Liver (tissue), 9 donors: ENCODE measurements around the gene PAIP1. TPM values are rescaled to one million over a fixed set of nuclear protein-coding genes. Genes with fewer than 3 reads are reported as not detected.

Experiments
- DNase-seq: peaks from one replicate; pipeline ENCODE4 v3.0.0-alpha.2; 2017; ENCODE audit warnings: low spot score
- H3K27ac ChIP-seq, 2 donors: one replicate each; pipeline ENCODE4 v1.7.0; 2013; ENCODE audit warnings: inconsistent platforms in 2 of 2, low read length in 2 of 2, control low read depth in 1 of 2, low read depth in 1 of 2, mild to moderate bottlenecking in 1 of 2
- H3K27me3 ChIP-seq, 4 donors: one replicate each; pipeline versions ENCODE4 v1.6.1 to v1.7.0; 2013; ENCODE audit warnings: low read length in 3 of 4, inconsistent platforms in 1 of 4, mild to moderate bottlenecking in 1 of 4, moderate library complexity in 1 of 4; ENCODE audit not compliant: control insufficient read depth in 4 of 4, insufficient read depth in 4 of 4
- H3K36me3 ChIP-seq, 4 donors: one replicate each; pipeline versions ENCODE4 v1.6.1 to v1.7.0; 2013; ENCODE audit warnings: low read length in 3 of 4, mild to moderate bottlenecking in 3 of 4, low read depth in 1 of 4, moderate library complexity in 1 of 4; ENCODE audit not compliant: control insufficient read depth in 4 of 4, insufficient read depth in 3 of 4
- H3K4me1 ChIP-seq, 4 donors: one replicate each; pipeline versions ENCODE4 v1.6.1 to v1.7.0; 2013; ENCODE audit warnings: low read length in 3 of 4, mild to moderate bottlenecking in 3 of 4, moderate library complexity in 1 of 4; ENCODE audit not compliant: control insufficient read depth in 4 of 4, insufficient read depth in 4 of 4
- H3K4me3 ChIP-seq, 3 donors: one replicate each; pipeline versions ENCODE4 v1.6.1 to v1.7.0; 2013; ENCODE audit warnings: low read length in 3 of 3, control low read depth in 1 of 3, low read depth in 1 of 3, mild to moderate bottlenecking in 1 of 3
- H3K9ac ChIP-seq, 2 donors: one replicate each; pipeline ENCODE4 v1.7.0; 2013; ENCODE audit warnings: low read length in 2 of 2, mild to moderate bottlenecking in 2 of 2, moderate library complexity in 2 of 2, control low read depth in 1 of 2, low read depth in 1 of 2
- H3K9me3 ChIP-seq, 4 donors: one replicate each; pipeline versions ENCODE4 v1.6.1 to v1.7.0; 2013; ENCODE audit warnings: low read length in 3 of 4; ENCODE audit not compliant: control insufficient read depth in 4 of 4
- EGR1 ChIP-seq, 2 donors: IDR thresholded peaks; 2 replicates each; pipeline ENCODE4 v1.6.1; 2016 to 2018; ENCODE audit warnings: antibody characterized with exemption in 2 of 2, low read depth in 2 of 2
- GABPA ChIP-seq, 2 donors: IDR thresholded peaks in 1 of 2; conservative IDR thresholded peaks in 1 of 2; 2 replicates each; pipeline ENCODE4 v1.6.1; 2016; ENCODE audit warnings: antibody characterized with exemption in 2 of 2, mild to moderate bottlenecking in 1 of 2, moderate library complexity in 1 of 2
- HNF4A ChIP-seq, 2 donors: conservative IDR thresholded peaks; 2 replicates each; pipeline ENCODE4 v1.6.1; 2016; ENCODE audit warnings: antibody characterized with exemption in 2 of 2, mild to moderate bottlenecking in 2 of 2
- HNF4G ChIP-seq: IDR thresholded peaks from 2 replicates; pipeline ENCODE4 v1.6.1; 2016; ENCODE audit warnings: antibody characterized with exemption
- NR2F2 ChIP-seq: IDR thresholded peaks from 2 replicates; pipeline ENCODE4 v1.6.1; 2016; ENCODE audit warnings: antibody characterized with exemption
- RAD21 ChIP-seq, 2 donors: IDR thresholded peaks; 2 replicates each; pipeline ENCODE4 v1.6.1; 2016; ENCODE audit warnings: antibody characterized with exemption in 2 of 2, mild to moderate bottlenecking in 2 of 2
- RXRA ChIP-seq, 2 donors: IDR thresholded peaks; 2 replicates each; pipeline ENCODE4 v1.6.1; 2017 to 2018; ENCODE audit warnings: antibody characterized with exemption in 2 of 2, mild to moderate bottlenecking in 1 of 2
- TAF1 ChIP-seq: conservative IDR thresholded peaks from 2 replicates; pipeline ENCODE4 v1.6.1; 2016; ENCODE audit warnings: antibody characterized with exemption, mild to moderate bottlenecking
- WGBS: extraction: QIAGEN DNeasy Blood & Tissue Kit; methylation state at CpG from one replicate; pipeline ENCODE4 v1.1.7; 2013; 5-methylcytosine and 5-hydroxymethylcytosine counted together
- polyA plus RNA-seq, 2 donors: library from polyadenylated mRNA; stranded (reverse) in 1 of 2; unstranded in 1 of 2; fragments of 200-250 nt in 1 of 2; fragments of >200 nt in 1 of 2; fragmentation: Nextera tagmentation in 1 of 2; extraction: Ambion mirVana in 1 of 2; gene quantifications; one replicate each; pipeline versions ENCODE4 v1.2.1 to v1.2.3, GENCODE V29; 2013 to 2015
- total RNA-seq, 2 donors: library from RNA; depleted of rRNA; stranded (reverse); fragments of >200 nt; gene quantifications; one replicate each; pipeline ENCODE4 v1.2.3, GENCODE V29; 2014
- TF ChIP-seq, protein P1 (sequence below): IDR thresholded peaks from 2 replicates; pipeline ENCODE4 v1.6.1; 2016; ENCODE audit warnings: antibody characterized with exemption, mild to moderate bottlenecking
- TF ChIP-seq, protein P2 (sequence below): IDR thresholded peaks from 2 replicates; pipeline ENCODE4 v1.6.1; 2016; ENCODE audit warnings: antibody characterized with exemption
- donor health status: healthy.
- donor health status: healthy.
- donor health status: healthy.
- donor health status: healthy.
- donor health status: healthy.

PAIP1 gene
- total and polyA plus RNA-seq, 4 donors, result 27.0 to 50.8 (median 44.2) TPM

DNA sequence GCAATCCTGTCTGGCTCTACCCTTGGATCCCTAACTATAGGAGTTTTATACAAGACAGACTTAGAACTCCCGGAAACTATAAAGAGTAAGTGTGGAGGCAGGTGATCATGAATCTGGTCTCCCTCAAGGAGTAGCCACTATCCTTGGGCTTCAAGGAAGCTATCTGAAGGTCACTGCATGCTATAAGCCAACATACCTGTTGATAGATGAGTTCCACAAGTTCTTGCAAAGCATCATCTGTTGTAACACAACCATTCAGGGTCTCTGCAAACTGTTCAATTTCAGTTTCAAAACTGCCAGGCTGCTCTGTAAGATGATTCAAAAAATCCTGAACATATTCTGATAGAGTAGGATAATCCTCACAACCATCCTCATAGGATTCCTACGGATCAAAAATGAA, 9.3 kb downstream of the PAIP1 start:
- no peaks in the 10 kb centered on the region for H3K9me3 ChIP-seq
- no peak overlapping the region for H3K27ac ChIP-seq
- H3K36me3 ChIP-seq, result peaks cover 7 to 47% (median 39%) of the 10 kb centered on the region in 4 donors
- no peak for DNase-seq
- WGBS, result 97% methylated on average over 2 of the region's 2 CpGs
- no peak overlapping the region for H3K9ac ChIP-seq
- H3K4me3 ChIP-seq, result no peak overlapping the region
- H3K4me1 ChIP-seq, result peaks cover 0 to 3% (median 0%) of the 10 kb centered on the region in 4 donors
- H3K27me3 ChIP-seq, result no peaks in the 10 kb centered on the region
- TF ChIP-seq, protein P1, sequence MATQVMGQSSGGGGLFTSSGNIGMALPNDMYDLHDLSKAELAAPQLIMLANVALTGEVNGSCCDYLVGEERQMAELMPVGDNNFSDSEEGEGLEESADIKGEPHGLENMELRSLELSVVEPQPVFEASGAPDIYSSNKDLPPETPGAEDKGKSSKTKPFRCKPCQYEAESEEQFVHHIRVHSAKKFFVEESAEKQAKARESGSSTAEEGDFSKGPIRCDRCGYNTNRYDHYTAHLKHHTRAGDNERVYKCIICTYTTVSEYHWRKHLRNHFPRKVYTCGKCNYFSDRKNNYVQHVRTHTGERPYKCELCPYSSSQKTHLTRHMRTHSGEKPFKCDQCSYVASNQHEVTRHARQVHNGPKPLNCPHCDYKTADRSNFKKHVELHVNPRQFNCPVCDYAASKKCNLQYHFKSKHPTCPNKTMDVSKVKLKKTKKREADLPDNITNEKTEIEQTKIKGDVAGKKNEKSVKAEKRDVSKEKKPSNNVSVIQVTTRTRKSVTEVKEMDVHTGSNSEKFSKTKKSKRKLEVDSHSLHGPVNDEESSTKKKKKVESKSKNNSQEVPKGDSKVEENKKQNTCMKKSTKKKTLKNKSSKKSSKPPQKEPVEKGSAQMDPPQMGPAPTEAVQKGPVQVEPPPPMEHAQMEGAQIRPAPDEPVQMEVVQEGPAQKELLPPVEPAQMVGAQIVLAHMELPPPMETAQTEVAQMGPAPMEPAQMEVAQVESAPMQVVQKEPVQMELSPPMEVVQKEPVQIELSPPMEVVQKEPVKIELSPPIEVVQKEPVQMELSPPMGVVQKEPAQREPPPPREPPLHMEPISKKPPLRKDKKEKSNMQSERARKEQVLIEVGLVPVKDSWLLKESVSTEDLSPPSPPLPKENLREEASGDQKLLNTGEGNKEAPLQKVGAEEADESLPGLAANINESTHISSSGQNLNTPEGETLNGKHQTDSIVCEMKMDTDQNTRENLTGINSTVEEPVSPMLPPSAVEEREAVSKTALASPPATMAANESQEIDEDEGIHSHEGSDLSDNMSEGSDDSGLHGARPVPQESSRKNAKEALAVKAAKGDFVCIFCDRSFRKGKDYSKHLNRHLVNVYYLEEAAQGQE, result no peak
- no peak for TF ChIP-seq HNF4G

DNA sequence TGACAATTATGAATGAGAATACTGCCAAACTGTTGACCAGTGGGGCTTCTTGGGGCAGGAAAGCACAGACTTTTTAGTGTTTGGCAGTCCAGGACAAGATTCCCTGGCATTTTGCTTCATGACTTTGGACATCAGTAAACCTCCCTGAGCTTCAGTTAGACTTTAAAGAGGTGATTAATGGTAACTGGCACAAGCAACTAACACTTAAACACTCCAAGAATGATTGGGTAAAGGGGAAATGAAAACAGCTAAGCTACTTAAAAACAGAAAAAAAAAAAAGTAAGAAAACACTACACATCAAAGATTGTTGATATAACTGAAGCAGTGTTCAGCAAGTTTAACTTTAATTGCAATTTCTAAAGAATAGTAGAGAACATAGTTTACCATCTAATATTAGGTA, 13.4 kb downstream of the PAIP1 start:
- Histone ChIP-seq H3K36me3 (peaks cover 7 to 59% (median 44%) of the 10 kb centered on the region in 4 donors), H3K4me3 (no peak overlapping the region), H3K9me3 (no peaks in the 10 kb centered on the region), H3K27ac (no peak overlapping the region), H3K27me3 (no peaks in the 10 kb centered on the region), H3K9ac (no peak overlapping the region), H3K4me1 (no peaks in the 10 kb centered on the region)
- TF ChIP-seq, protein P2, sequence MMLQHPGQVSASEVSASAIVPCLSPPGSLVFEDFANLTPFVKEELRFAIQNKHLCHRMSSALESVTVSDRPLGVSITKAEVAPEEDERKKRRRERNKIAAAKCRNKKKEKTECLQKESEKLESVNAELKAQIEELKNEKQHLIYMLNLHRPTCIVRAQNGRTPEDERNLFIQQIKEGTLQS, result no peak
- TF ChIP-seq NR2F2 (no peak), GABPA (IDR thresholded peaks at IDR 0.05 in 1 of 2, conservative IDR thresholded peaks at IDR 0.05 in 1 of 2) (no peak), RXRA (IDR thresholded peaks at IDR 0.05) (no peak)
- no peak for DNase-seq

DNA sequence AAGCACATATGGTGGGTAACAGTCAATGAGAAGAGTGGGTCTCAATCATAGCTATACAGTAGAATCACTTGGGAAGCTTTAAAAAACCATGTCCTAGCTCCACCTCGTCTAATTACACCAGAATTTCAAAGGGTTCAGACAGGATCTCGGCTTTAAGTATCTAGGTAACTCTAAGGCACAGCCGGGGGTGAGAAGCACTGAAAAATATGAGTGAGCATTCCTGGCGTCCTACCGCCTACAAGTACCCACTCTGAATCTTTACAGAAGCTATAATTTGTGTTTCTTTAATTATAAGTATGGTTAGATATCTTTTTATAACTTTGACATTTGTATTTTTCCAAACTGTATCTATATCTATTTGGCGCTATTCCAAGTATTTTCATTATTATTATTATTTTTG, 16.1 kb downstream of the PAIP1 start:
- H3K9me3 ChIP-seq, result no peaks in the 10 kb centered on the region
- 94% methylated on average over 6 of the region's 6 CpGs for WGBS
- no peaks in the 10 kb centered on the region for H3K4me1 ChIP-seq
- H3K36me3 ChIP-seq, result peaks cover 5 to 60% (median 43%) of the 10 kb centered on the region in 4 donors
- TF ChIP-seq EGR1 (IDR thresholded peaks at IDR 0.05; ENCODE audit: low read depth in 2 of 2) (no peak), HNF4G (no peak), TAF1 (no peak), RAD21 (IDR thresholded peaks at IDR 0.05) (no peak), HNF4A (conservative IDR thresholded peaks at IDR 0.05) (no peak), NR2F2 (no peak)
- TF ChIP-seq, protein P1, result no peak
- no peak overlapping the region for H3K27ac ChIP-seq
- DNase-seq, result no peak
- no peak overlapping the region for H3K4me3 ChIP-seq
- no peak overlapping the region for H3K9ac ChIP-seq
- H3K27me3 ChIP-seq, result no peaks in the 10 kb centered on the region
